ENCODE measurements around the gene NUAK1. TPM values are rescaled to one million over a fixed set of nuclear protein-coding genes. Genes with fewer than 3 reads are reported as not detected.

NUAK1 gene
- total RNA-seq, 1 donor from 2014 or later = not detected

- H3K4me1 Mint-ChIP-seq (ENCODE audit: low read depth) = no peaks in the 10 kb centered on the region
- H3K36me3 Mint-ChIP-seq (ENCODE audit: low read depth) = no peaks in the 10 kb centered on the region
- intact Hi-C loops (cut with micrococcal nuclease) = no loop called here
- DNase-seq (ENCODE audit: low spot score) = no peak
- H3K4me3 Mint-ChIP-seq = no peak overlapping the region
- H3K9me3 Mint-ChIP-seq = peaks cover 8% of the 10 kb centered on the region
- no peak overlapping the region for H3K27ac Mint-ChIP-seq
- peaks cover 8% of the 10 kb centered on the region for H3K27me3 Mint-ChIP-seq (ENCODE audit: insufficient read depth)
Measured at GRCh38 chr12:106058256-106059182, 80.2 kb downstream of the NUAK1 start.

- DNase-seq (ENCODE audit: low spot score) = no peak
- Mint-ChIP-seq H3K4me1 (ENCODE audit: low read depth) (no peaks in the 10 kb centered on the region), H3K9me3 (peaks cover 8% of the 10 kb centered on the region), H3K36me3 (ENCODE audit: low read depth) (no peaks in the 10 kb centered on the region), H3K27ac (no peak overlapping the region), H3K4me3 (no peak overlapping the region), H3K27me3 (ENCODE audit: insufficient read depth) (peaks cover 10% of the 10 kb centered on the region)
- intact Hi-C loops (cut with micrococcal nuclease) = no loop called here
Measured at GRCh38 chr12:106054049-106054448, 84.7 kb downstream of the NUAK1 start.

GRCh38 chr12:106051853-106052531 is 86.8 kb downstream of the NUAK1 start:
- H3K9me3 Mint-ChIP-seq = peaks cover 8% of the 10 kb centered on the region
- no peak overlapping the region for H3K27ac Mint-ChIP-seq
- no peaks in the 10 kb centered on the region for H3K36me3 Mint-ChIP-seq (ENCODE audit: low read depth)
- DNase-seq (ENCODE audit: low spot score) = no peak
- H3K4me3 Mint-ChIP-seq = no peak overlapping the region
- H3K27me3 Mint-ChIP-seq (ENCODE audit: insufficient read depth) = peaks cover 8% of the 10 kb centered on the region
- H3K4me1 Mint-ChIP-seq (ENCODE audit: low read depth) = no peaks in the 10 kb centered on the region
- intact Hi-C loops (cut with micrococcal nuclease) = no loop called here

- H3K27ac Mint-ChIP-seq = no peak overlapping the region
- no peak for DNase-seq (ENCODE audit: low spot score)
- H3K36me3 Mint-ChIP-seq (ENCODE audit: low read depth) = no peaks in the 10 kb centered on the region
- no peaks in the 10 kb centered on the region for H3K4me1 Mint-ChIP-seq (ENCODE audit: low read depth)
- no peak overlapping the region for H3K4me3 Mint-ChIP-seq
- H3K9me3 Mint-ChIP-seq = no peaks in the 10 kb centered on the region
- peaks cover 4% of the 10 kb centered on the region for H3K27me3 Mint-ChIP-seq (ENCODE audit: insufficient read depth)
- intact Hi-C loops (cut with micrococcal nuclease) = no loop called here
Measured at GRCh38 chr12:106049546-106049945, 89.2 kb downstream of the NUAK1 start.

GRCh38 chr12:106049105-106049504 is 89.6 kb downstream of the NUAK1 start:
- no peak overlapping the region for H3K4me3 Mint-ChIP-seq
- no peaks in the 10 kb centered on the region for H3K9me3 Mint-ChIP-seq
- DNase-seq (ENCODE audit: low spot score) = no peak
- peaks cover 4% of the 10 kb centered on the region for H3K27me3 Mint-ChIP-seq (ENCODE audit: insufficient read depth)
- H3K36me3 Mint-ChIP-seq (ENCODE audit: low read depth) = no peaks in the 10 kb centered on the region
- no peaks in the 10 kb centered on the region for H3K4me1 Mint-ChIP-seq (ENCODE audit: low read depth)
- H3K27ac Mint-ChIP-seq = no peak overlapping the region
- intact Hi-C loops (cut with micrococcal nuclease) = no loop called here

DNA sequence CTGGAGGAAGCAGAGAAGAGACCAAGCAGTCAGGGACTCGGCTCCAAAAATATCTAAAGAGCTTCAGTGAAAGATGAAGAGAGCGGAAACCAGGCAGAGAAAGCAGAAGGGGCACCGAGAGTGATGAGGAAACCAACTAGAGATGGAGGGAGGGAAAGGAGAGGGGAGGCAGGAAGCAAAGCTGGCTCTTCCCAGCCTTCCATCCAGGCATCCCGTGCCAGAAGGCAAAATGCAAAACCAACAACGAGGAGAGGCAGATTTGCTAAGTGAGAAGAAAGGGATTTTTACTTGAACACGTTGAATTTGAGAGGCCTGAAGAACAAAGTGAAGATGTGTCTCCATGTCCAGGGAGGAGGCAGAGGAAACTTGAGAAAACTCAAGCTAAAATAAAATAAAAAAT is 90.1 kb downstream of the NUAK1 start:
- Mint-ChIP-seq H3K27me3 (ENCODE audit: insufficient read depth) (peaks cover 4% of the 10 kb centered on the region), H3K4me1 (ENCODE audit: low read depth) (no peaks in the 10 kb centered on the region), H3K4me3 (no peak overlapping the region), H3K9me3 (no peaks in the 10 kb centered on the region), H3K36me3 (ENCODE audit: low read depth) (no peaks in the 10 kb centered on the region), H3K27ac (no peak overlapping the region)
- intact Hi-C loops (cut with micrococcal nuclease) = no loop called here
- no peak for DNase-seq (ENCODE audit: low spot score)

GRCh38 chr12:106048016-106048415 is 90.7 kb downstream of the NUAK1 start:
- H3K4me1 Mint-ChIP-seq (ENCODE audit: low read depth) = no peaks in the 10 kb centered on the region
- H3K9me3 Mint-ChIP-seq = no peaks in the 10 kb centered on the region
- H3K36me3 Mint-ChIP-seq (ENCODE audit: low read depth) = no peaks in the 10 kb centered on the region
- no peak overlapping the region for H3K27ac Mint-ChIP-seq
- intact Hi-C loops (cut with micrococcal nuclease) = no loop called here
- no peak overlapping the region for H3K4me3 Mint-ChIP-seq
- H3K27me3 Mint-ChIP-seq (ENCODE audit: insufficient read depth) = peaks cover 4% of the 10 kb centered on the region
- no peak for DNase-seq (ENCODE audit: low spot score)

DNA sequence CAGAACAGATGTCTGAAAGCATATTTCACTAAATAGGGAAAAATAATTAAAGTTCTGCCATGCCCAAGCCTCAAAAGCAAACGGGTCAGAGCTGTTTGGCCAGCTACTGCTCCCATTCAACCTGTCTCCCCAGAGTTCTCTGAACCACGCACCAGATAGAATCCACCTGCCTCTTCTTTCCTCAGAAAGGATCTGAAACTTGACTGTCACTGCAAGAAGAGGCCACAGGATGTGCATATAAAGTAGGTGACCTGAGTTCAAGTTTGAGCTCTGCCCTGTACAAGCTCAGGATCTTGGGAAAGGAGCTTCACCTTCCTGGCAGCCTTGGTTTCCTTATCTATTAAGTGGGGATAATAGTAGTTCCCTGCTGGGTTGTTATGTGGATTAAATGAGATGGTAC is 91.8 kb downstream of the NUAK1 start:
- DNase-seq (ENCODE audit: low spot score) = no peak
- no peaks in the 10 kb centered on the region for H3K36me3 Mint-ChIP-seq (ENCODE audit: low read depth)
- H3K9me3 Mint-ChIP-seq = no peaks in the 10 kb centered on the region
- no peak overlapping the region for H3K4me3 Mint-ChIP-seq
- intact Hi-C loops (cut with micrococcal nuclease) = no loop called here
- H3K4me1 Mint-ChIP-seq (ENCODE audit: low read depth) = no peaks in the 10 kb centered on the region
- no peak overlapping the region for H3K27ac Mint-ChIP-seq
- peaks cover 4% of the 10 kb centered on the region for H3K27me3 Mint-ChIP-seq (ENCODE audit: insufficient read depth)

DNA sequence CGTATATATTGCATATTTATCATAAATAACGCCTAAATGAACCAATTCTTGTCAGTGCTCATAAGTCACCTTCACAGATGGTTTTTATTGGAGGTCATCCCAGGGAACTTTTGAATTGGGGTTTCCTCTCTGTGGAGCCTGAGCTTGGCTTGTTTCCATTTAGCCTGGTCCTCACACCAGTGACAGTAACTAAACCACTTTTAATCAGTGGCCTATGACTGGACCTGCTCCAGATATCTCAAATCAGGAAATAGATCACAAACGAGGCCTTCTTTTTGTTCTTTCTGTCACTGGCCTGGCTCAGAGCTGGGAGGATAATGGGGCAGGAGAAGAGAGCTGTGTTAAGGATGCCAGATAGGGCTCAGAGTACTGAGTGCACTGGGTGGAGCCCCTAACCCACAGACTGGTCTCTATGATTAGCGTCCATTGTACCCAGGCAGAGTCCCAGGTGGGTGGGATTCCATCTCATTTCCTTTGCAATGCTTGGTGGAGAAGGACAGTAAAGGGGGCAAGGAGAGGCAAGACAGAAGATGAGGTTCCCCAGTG is 92.4 kb downstream of the NUAK1 start:
- Mint-ChIP-seq H3K4me1 (ENCODE audit: low read depth) (no peaks in the 10 kb centered on the region), H3K27me3 (ENCODE audit: insufficient read depth) (peaks cover 4% of the 10 kb centered on the region), H3K4me3 (no peak overlapping the region), H3K9me3 (no peaks in the 10 kb centered on the region), H3K27ac (no peak overlapping the region), H3K36me3 (ENCODE audit: low read depth) (no peaks in the 10 kb centered on the region)
- intact Hi-C loops (cut with micrococcal nuclease) = no loop called here
- no peak for DNase-seq (ENCODE audit: low spot score)

GRCh38 chr12:106045251-106045674 is 93.5 kb downstream of the NUAK1 start:
- intact Hi-C loops (cut with micrococcal nuclease) = no loop called here

GRCh38 chr12:106044773-106045172 is 94.0 kb downstream of the NUAK1 start:
- Mint-ChIP-seq H3K4me3 (no peak overlapping the region), H3K9me3 (no peaks in the 10 kb centered on the region), H3K27ac (no peak overlapping the region), H3K4me1 (ENCODE audit: low read depth) (no peaks in the 10 kb centered on the region), H3K36me3 (ENCODE audit: low read depth) (no peaks in the 10 kb centered on the region), H3K27me3 (ENCODE audit: insufficient read depth) (no peaks in the 10 kb centered on the region)
- intact Hi-C loops (cut with micrococcal nuclease) = no loop called here
- no peak for DNase-seq (ENCODE audit: low spot score)

More at GRCh38 chr12:106045251-106045674, 93.5 kb downstream of the NUAK1 start:
- no peaks in the 10 kb centered on the region for H3K9me3 Mint-ChIP-seq
- H3K4me1 Mint-ChIP-seq (ENCODE audit: low read depth) = no peaks in the 10 kb centered on the region
- no peak overlapping the region for H3K4me3 Mint-ChIP-seq
- H3K36me3 Mint-ChIP-seq (ENCODE audit: low read depth) = no peaks in the 10 kb centered on the region
- DNase-seq (ENCODE audit: low spot score) = no peak
- no peaks in the 10 kb centered on the region for H3K27me3 Mint-ChIP-seq (ENCODE audit: insufficient read depth)
- no peak overlapping the region for H3K27ac Mint-ChIP-seq

- Mint-ChIP-seq H3K4me1 (ENCODE audit: low read depth) (no peaks in the 10 kb centered on the region), H3K9me3 (no peaks in the 10 kb centered on the region)
- intact Hi-C loops (cut with micrococcal nuclease) = no loop called here
Measured at GRCh38 chr12:106042037-106042436, 96.7 kb downstream of the NUAK1 start.

GRCh38 chr12:106040521-106040920 is 98.2 kb downstream of the NUAK1 start:
- H3K4me1 Mint-ChIP-seq (ENCODE audit: low read depth) = no peaks in the 10 kb centered on the region
- no peak for DNase-seq (ENCODE audit: low spot score)
- H3K9me3 Mint-ChIP-seq = no peaks in the 10 kb centered on the region
- no peak overlapping the region for H3K4me3 Mint-ChIP-seq
- intact Hi-C loops (cut with micrococcal nuclease) = no loop called here
- H3K27me3 Mint-ChIP-seq (ENCODE audit: insufficient read depth) = no peaks in the 10 kb centered on the region
- no peak overlapping the region for H3K27ac Mint-ChIP-seq
- H3K36me3 Mint-ChIP-seq (ENCODE audit: low read depth) = no peaks in the 10 kb centered on the region

More at GRCh38 chr12:106042037-106042436, 96.7 kb downstream of the NUAK1 start:
- Mint-ChIP-seq H3K36me3 (ENCODE audit: low read depth) (no peaks in the 10 kb centered on the region), H3K27ac (no peak overlapping the region), H3K27me3 (ENCODE audit: insufficient read depth) (no peaks in the 10 kb centered on the region), H3K4me3 (no peak overlapping the region)
- no peak for DNase-seq (ENCODE audit: low spot score)

All from activated T-helper 1 cell treated with anti-CD3 and anti-CD28 coated beads, Interleukin-12 subunit alpha, Interleukin-12 subunit beta, Interleukin-2, Interleukin-4 antibody, amounts not matched to agents 30 ng/mL and 10 ng/mL and 1 ng/mL, durations not matched to agents 14 hours and 24 hours and 36 hours (primary cell).